Testis (tissue), 2 donors: ENCODE measurements around the gene ECEL1.

Experiments
- POLR2A ChIP-seq: fragments of 450-650 bp; IDR thresholded peaks from one replicate; pipeline ENCODE4 v1.6.1; 2017; ENCODE audit warnings: antibody characterized with exemption, mild to moderate bottlenecking, moderate library complexity
- TF ChIP-seq, protein P1 (sequence below), 3 experiments: fragments of 450-650 bp in 2 of 3; fragments of 200-600 bp in 1 of 3; sonication (generic) in 1 of 3; IDR thresholded peaks; one replicate each; pipeline ENCODE4 v1.5.1; 2016 to 2019; ENCODE audit warnings: antibody characterized with exemption in 3 of 3, mild to moderate bottlenecking in 2 of 3, moderate library complexity in 1 of 3

DNA sequence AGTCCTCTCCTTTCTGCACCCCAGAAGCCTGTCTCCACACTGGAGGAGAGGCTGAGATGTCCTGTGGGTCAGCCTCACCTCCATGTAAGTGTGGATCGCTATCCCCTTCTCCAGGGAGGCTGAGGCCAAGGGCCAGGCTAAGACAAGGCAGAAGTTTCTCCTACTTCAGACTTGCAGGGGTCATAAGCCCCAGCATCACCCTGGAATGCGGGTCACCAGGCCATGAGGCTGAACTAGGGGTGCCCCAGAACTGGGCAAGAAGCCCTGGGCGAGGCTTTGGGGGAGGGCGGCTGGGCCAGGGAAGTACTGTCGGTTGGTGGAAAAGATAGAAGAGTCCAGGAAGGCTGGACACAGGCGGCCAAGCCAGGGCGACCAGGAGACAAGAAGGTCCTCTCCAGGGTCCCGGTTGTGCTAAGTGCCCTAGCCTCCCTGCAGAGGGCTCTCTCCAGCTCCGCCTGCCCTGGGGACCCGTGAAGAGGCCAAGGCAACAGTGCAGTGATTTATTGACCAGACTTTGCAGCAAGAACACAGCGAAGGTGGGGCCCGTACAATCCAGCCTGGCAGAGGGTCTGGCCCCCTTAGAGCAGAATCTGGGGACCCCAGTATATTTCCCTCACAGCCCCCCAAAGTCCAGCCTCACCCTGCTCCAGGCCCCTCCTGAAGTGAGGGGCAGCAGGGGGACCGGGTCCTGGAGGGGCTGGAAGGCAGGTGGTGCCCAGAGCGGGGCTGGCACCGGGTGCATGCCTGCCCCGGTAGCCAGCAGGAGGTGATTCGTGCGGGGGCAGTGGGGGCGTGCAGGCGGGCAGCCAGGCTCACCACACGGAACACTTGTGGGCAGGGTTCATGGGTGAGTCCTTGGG is 8.1 kb downstream of the ECEL1 start:
- TF ChIP-seq, protein P1, sequence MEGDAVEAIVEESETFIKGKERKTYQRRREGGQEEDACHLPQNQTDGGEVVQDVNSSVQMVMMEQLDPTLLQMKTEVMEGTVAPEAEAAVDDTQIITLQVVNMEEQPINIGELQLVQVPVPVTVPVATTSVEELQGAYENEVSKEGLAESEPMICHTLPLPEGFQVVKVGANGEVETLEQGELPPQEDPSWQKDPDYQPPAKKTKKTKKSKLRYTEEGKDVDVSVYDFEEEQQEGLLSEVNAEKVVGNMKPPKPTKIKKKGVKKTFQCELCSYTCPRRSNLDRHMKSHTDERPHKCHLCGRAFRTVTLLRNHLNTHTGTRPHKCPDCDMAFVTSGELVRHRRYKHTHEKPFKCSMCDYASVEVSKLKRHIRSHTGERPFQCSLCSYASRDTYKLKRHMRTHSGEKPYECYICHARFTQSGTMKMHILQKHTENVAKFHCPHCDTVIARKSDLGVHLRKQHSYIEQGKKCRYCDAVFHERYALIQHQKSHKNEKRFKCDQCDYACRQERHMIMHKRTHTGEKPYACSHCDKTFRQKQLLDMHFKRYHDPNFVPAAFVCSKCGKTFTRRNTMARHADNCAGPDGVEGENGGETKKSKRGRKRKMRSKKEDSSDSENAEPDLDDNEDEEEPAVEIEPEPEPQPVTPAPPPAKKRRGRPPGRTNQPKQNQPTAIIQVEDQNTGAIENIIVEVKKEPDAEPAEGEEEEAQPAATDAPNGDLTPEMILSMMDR (IDR thresholded peaks at IDR 0.05), result no peak
- TF ChIP-seq POLR2A, result no peak
